Dermis blood vessel endothelial cell (primary cell): ENCODE data around the gene GRID1. TPM values are rescaled to one million over a fixed set of nuclear protein-coding genes. Genes with fewer than 3 reads are reported as not detected.

Experiments used
- DNase-seq: peaks from one replicate; pipeline ENCODE4 v3.0.0; 2010
- total RNA-seq: library from RNA; depleted of rRNA; stranded (reverse); fragments of >200 nt; gene quantifications from 2 replicates; pipeline ENCODE4 v1.2.3, GENCODE V29; 2014

The GRID1 gene
- total RNA-seq, 1 donor from 2014 or later: not detected

- DNase-seq: no peak
Observed at GRCh38 chr10:85557077-85557476, 809.5 kb downstream of the GRID1 start.

Other genes starting within 250 kb of the GRID1 start
- 46.5 and 62.3 TPM in 2 replicates for gene WAPL, start 155.0 kb upstream of the GRID1 start, total RNA-seq